NCI-H2196 (cell line): ENCODE results near the gene GPR55.
A peak's percentile ranks its signal among the peaks of the same experiment; 100 is the strongest.

Experiments
- DNase-seq: peaks from one replicate; lab custom pipeline; 2025; ENCODE audit not compliant: unreplicated experiment; lab: John Stamatoyannopoulos, UW

The GPR55 gene

DNA sequence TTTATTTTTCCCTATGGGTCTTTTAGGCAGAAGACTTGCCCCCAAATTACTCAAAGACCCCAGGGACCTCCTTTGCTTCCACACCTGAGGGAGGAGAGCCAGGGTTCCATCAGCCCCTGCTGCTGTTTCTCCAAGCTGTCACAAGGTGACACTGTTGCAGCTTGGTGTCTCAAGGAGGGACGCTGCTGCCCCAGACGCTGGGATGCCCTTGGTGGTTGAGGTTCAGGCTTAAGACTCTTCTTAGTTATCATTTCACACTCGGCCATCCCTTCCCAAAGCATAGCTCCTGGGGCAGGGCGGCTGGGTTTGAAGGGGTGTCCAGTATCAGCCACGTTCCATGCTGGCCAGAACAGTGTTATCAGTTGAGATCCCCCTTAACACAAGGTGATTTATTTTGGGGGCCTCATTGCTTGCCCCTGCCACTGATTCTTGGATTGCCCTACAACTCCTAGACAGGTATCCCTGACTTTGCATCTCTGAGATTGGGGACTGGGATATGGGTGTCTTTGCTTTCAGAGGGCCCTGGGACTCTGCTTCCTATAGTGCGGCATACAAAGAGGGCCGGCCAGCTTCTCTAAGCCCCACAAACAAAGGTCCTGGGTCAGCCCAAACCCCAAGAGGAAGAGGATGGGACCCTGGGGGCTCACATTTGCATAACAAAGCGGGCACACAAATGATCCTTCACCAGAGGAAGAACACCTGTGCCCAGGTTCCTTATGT lies 22.7 kb downstream of the GPR55 start:
- DNase-seq, result peak; percentile 60

DNA sequence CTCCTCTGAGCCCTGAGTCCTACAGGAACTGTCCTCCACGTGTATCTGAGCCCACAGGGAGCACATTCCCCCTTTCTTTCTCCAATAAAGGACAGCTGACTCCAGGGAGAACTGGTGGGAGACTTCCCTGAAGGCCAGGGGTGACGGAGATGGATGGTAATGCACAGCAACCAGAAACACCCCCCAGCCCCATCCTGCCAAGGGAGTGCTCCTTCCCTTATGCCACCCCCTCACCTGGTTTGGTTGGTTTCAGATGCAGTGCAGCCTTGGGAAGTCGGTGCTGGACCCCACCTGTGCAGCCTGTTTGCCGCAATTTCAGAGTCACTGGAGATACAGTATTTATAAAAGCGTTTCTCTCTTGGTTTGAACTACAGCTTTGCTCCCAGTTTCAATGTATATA lies 24.0 kb downstream of the GPR55 start:
- DNase-seq, result no peak

GRCh38 chr2:230900336-230900995 lies 24.6 kb downstream of the GPR55 start:
- DNase-seq, result no peak

- DNase-seq, result no peak
Observed at GRCh38 chr2:230899786-230900185, 25.3 kb downstream of the GPR55 start.

DNA sequence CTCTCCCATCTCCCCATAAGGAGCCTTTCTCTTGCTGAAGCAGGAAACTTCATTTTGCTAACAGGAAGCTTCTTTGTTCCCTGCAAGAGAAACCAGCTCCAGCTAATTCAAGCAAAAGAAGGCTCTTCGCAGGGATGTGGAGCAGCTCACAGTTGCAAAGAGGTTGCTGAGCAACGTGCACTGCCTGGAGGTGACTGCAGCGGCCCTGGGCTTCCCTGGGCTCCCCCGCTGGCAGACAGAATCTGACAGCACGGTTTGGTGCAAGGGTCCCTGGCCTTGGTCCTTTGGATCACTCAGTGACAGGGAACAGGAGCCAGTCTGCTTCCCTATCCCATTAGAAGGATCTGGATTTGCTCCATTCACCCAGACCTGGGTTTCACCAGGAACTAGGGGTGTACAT lies 25.8 kb downstream of the GPR55 start:
- no peak for DNase-seq

DNA sequence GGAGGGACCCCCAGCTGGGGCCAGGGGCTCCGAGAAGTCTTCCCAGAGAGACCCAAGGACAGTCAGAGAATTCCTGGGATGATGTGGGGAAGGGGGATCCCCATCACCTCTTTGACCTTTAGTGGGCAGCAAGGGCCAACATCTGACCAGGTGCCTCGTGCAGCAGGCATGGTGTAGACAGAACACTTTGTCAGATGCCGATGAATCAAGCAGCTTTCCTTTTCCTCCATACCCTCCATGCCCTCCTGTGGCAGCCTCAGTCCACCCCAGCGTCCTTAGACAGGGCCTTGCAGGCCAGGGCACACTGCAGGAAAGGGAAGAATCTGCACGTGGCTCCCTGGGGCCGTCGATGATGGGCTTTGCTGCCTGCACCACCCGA lies 26.3 kb downstream of the GPR55 start:
- DNase-seq, result no peak

GRCh38 chr2:230898016-230898712 lies 26.9 kb downstream of the GPR55 start:
- no peak for DNase-seq

GRCh38 chr2:230896346-230897115 lies 28.5 kb downstream of the GPR55 start:
- no peak for DNase-seq

DNA sequence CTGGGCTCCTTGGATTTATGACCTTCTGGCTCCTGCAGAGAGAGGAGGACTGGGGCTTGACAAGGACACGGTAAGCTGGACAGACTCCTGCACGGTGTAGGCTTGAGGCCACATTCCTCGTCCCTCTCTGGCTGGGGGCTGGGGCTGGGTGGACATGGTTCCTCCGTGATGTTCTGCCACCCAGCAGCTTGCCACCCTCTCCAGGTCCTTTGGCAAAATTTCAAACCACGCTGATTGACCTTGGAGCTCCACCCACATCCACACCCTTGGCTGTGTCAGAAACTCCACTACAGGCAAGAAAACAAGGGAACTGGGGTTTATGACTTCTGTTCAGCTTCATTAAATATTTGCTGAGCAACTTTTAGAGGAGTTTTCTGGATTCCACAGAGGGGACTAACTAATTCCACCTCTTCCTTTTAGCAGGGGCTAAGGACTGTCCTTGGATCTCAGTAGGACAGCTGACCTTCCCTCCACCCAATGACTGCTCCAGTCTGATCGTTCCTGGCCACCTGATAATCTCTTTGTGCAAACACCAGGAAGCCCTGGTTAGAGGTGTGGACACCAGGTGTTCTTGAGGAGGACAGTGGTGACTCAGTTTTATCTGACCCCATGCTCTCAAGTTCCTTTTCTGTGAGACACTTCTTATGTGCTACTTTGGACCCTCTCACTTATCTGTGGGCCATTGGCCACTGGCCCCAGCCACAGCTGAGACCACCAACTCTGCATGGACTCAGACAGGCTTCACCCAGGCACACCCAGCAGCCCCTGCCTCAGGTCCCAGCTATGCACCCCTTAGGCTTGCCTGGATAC lies 29.3 kb downstream of the GPR55 start:
- DNase-seq, result peak; percentile 39

GRCh38 chr2:230893841-230894781 lies 30.9 kb downstream of the GPR55 start:
- no peak for DNase-seq

GRCh38 chr2:230893338-230893737 lies 31.7 kb downstream of the GPR55 start:
- no peak for DNase-seq

- DNase-seq, result no peak
Observed at GRCh38 chr2:230891509-230891908, 33.5 kb downstream of the GPR55 start.

DNA sequence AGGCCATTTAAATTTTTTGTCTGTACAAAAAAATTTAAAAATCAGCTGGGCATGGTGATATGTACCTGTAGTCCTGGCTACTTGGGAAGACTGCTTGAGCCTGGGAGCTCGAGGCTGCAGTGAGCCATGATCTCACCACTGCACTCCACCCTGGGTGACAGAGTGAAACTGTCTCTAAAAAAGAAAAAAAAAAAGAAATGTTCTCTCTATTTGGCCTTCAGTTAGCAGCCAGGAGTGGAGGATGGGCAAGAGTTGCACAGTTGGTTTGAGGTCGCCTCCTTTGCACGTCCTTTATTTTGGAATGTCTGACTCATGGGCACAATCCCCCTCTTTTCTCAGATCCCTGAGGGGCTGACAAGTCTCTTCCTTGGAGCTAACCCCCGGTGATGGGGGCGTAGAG lies 34.0 kb downstream of the GPR55 start:
- no peak for DNase-seq

DNA sequence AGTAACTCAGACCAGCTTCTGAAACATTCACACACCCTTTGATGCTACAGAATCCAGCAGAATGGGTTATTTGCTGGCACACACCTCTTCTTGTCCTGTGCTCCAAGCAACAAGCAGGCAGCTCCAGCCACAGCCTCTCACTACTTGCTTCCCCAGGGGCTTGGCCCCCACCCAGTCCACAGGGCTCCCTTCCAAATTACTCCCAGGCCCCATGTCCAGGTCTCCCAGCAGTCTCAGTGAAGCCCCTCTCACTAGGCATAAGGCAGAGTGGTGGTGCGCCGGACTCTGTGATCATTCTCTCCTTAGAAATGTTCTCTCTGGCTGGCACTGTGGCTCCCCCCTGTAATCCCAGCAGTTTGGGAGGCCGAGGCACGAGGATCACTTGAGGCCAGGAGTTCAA lies 34.4 kb downstream of the GPR55 start:
- DNase-seq, result no peak

GRCh38 chr2:230889911-230890601 lies 35.0 kb downstream of the GPR55 start:
- DNase-seq, result no peak

GRCh38 chr2:230888824-230889400 lies 36.1 kb downstream of the GPR55 start:
- no peak for DNase-seq

- DNase-seq, result no peak
Observed at GRCh38 chr2:230887342-230887741, 37.7 kb downstream of the GPR55 start.

GRCh38 chr2:230886671-230887071 lies 38.4 kb downstream of the GPR55 start:
- no peak for DNase-seq

DNA sequence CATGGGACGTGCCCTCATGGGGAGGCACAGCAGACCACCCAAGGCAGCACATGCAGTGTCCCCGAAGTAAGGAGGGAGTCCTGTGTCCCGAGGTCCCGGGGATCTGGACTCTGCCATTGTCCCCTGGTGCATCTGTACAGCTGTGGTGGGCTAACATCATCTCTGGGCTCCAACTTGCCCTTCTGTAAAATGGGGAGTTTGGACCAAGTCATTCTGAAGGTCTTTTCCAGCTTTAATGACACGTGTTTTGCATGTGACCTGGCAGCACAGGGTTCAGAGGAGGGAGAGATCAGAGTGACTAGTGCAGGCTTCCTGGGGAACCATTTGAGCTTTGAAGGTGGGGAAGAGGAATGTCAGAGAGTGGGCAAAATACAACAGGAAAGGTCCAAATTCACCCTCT lies 38.8 kb downstream of the GPR55 start:
- no peak for DNase-seq
